DND-41 (cell line): ENCODE results near the gene GTPBP6.

Experiments
- EZH2 ChIP-seq: IDR thresholded peaks from 3 replicates; pipeline ENCODE4 v1.6.1; 2012; ENCODE audit warnings: borderline replicate concordance, low read depth, mild to moderate bottlenecking, moderate library complexity, low read length, inconsistent platforms; ENCODE audit not compliant: severe bottlenecking
- TF ChIP-seq, protein P1 (sequence below): IDR thresholded peaks from 2 replicates; pipeline ENCODE4 v1.5.1; 2012; ENCODE audit warnings: borderline replicate concordance, low read length, moderate library complexity, mild to moderate bottlenecking; ENCODE audit not compliant: poor library complexity, severe bottlenecking; ENCODE audit errors: extremely low read depth

DNA sequence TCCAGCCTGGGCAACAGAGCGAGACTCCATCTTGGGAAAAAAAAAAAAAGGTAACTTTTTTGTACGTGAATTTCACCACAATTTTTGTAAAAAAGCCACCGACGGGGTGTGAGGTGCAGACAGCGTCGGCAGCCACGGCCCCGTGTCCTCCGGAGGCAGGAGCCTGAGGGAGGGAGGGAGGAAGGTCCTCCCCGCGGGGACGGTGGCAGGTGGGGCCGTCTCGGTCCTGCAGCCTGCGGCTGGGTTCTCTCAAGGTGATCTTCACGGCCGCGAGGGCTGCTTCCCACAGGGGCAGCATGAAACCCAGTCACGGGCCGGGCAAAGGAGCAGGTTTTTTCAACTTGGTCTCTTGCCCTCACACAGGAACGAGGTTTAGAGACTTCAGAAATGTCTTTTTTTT lies 23.5 kb downstream of the GTPBP6 start:
- TF ChIP-seq, protein P1, sequence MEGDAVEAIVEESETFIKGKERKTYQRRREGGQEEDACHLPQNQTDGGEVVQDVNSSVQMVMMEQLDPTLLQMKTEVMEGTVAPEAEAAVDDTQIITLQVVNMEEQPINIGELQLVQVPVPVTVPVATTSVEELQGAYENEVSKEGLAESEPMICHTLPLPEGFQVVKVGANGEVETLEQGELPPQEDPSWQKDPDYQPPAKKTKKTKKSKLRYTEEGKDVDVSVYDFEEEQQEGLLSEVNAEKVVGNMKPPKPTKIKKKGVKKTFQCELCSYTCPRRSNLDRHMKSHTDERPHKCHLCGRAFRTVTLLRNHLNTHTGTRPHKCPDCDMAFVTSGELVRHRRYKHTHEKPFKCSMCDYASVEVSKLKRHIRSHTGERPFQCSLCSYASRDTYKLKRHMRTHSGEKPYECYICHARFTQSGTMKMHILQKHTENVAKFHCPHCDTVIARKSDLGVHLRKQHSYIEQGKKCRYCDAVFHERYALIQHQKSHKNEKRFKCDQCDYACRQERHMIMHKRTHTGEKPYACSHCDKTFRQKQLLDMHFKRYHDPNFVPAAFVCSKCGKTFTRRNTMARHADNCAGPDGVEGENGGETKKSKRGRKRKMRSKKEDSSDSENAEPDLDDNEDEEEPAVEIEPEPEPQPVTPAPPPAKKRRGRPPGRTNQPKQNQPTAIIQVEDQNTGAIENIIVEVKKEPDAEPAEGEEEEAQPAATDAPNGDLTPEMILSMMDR = no peak
- TF ChIP-seq EZH2 = no peak
